ENCODE measurements around the gene GLT8D1.

GRCh38 chr3:52697632-52697965 is 8.0 kb downstream of the GLT8D1 start:
- no peak for TF ChIP-seq CTCF (conservative IDR thresholded peaks at IDR 0.05; ENCODE audit: low read depth, low read length)
- TF ChIP-seq EZH2 (IDR thresholded peaks at IDR 0.05; ENCODE audit: borderline replicate concordance, low read depth, low read length, poor library complexity, severe bottlenecking) = no peak
